Activated CD4-positive, CD25-positive, alpha-beta regulatory T cell (primary cell): ENCODE data around the gene ATP10A.
A peak's percentile ranks its signal among the peaks of the same experiment; 100 is the strongest.
"Not testable (repeated sequence)": the region's sequence is repeated elsewhere in the genome, so short reads cannot be mapped to it uniquely, and the experiment has no call there.

Source experiments
- DNase-seq, 4 experiments: peaks; one replicate each; lab custom pipeline; 2025; lab: John Stamatoyannopoulos, UW

The ATP10A gene

GRCh38 chr15:25859838-25860645 lies 3.1 kb downstream of the ATP10A start:
- peak in 2 of 4 experiments; percentile 19 to 34 for DNase-seq

GRCh38 chr15:25858952-25859760 lies 4.0 kb downstream of the ATP10A start:
- no peak for DNase-seq

GRCh38 chr15:25856059-25856458 lies 7.1 kb downstream of the ATP10A start:
- DNase-seq = not testable (repeated sequence)

GRCh38 chr15:25852661-25853524 lies 10.2 kb downstream of the ATP10A start:
- DNase-seq = no peak

- no peak for DNase-seq
These were observed 11.1 kb downstream of the ATP10A start for GRCh38 chr15:25852027-25852426.

GRCh38 chr15:25850154-25851111 lies 12.7 kb downstream of the ATP10A start:
- DNase-seq = peak; percentile 37 to 55 (median 46)

- no peak for DNase-seq
These were observed 13.8 kb downstream of the ATP10A start for GRCh38 chr15:25849157-25849921.

GRCh38 chr15:25848784-25849156 lies 14.4 kb downstream of the ATP10A start:
- no peak for DNase-seq

- no peak for DNase-seq
These were observed 14.8 kb downstream of the ATP10A start for GRCh38 chr15:25848325-25848724.

- DNase-seq = no peak
These were observed 16.1 kb downstream of the ATP10A start for GRCh38 chr15:25847051-25847450.

GRCh38 chr15:25846377-25846776 lies 16.8 kb downstream of the ATP10A start:
- DNase-seq = peak in 3 of 4 experiments; percentile 34 to 40 (median 39)

GRCh38 chr15:25844981-25845680 lies 18.0 kb downstream of the ATP10A start:
- DNase-seq = no peak

- DNase-seq = no peak
These were observed 18.6 kb downstream of the ATP10A start for GRCh38 chr15:25844542-25844941.

GRCh38 chr15:25844076-25844475 lies 19.1 kb downstream of the ATP10A start:
- no peak for DNase-seq

- DNase-seq = no peak
These were observed 23.4 kb downstream of the ATP10A start for GRCh38 chr15:25839638-25840156.

- no peak for DNase-seq
These were observed 24.3 kb downstream of the ATP10A start for GRCh38 chr15:25838871-25839195.

- DNase-seq = no peak
These were observed 24.8 kb downstream of the ATP10A start for GRCh38 chr15:25838191-25838870.

GRCh38 chr15:25832158-25832557 lies 31.0 kb downstream of the ATP10A start:
- DNase-seq = no peak
